H1 (cell line): ENCODE results near the gene ARL6IP1. TPM values are rescaled to one million over a fixed set of nuclear protein-coding genes. Genes with fewer than 3 reads are reported as not detected.
A peak's percentile ranks its signal among the peaks of the same experiment; 100 is the strongest.

Experiments
- SAP30 ChIP-seq: fragments of 300-600 bp; sonication (generic); IDR thresholded peaks from 2 replicates; pipeline ENCODE4 v1.7.1; 2012; ENCODE audit warnings: low read length, moderate library complexity, mild to moderate bottlenecking, inconsistent platforms; ENCODE audit not compliant: insufficient read depth, insufficient replicate concordance
- polyA plus RNA-seq, 7 experiments: library from polyadenylated mRNA; depleted of rRNA in 3 of 7; stranded (reverse) in 5 of 7; unstranded in 2 of 7; fragments of >200 nt in 5 of 7; fragments of 200-250 nt in 2 of 7; gene quantifications; 1 replicate in 5 of 7; 2 replicates in 1 of 7; 4 replicates in 1 of 7; pipeline versions ENCODE4 v1.2.1 to v1.2.3, GENCODE V29; 2011 to 2013; ENCODE audit warnings: missing spikeins in 2 of 7, mixed read lengths in 2 of 7
- total RNA-seq: library from RNA; stranded (reverse); fragmentation: NEBNext Ultra II Directional; extraction: Animal tissue kit (Norgen Biotek cat#: 25700); gene quantifications from 2 replicates; pipeline ENCODE4 v1.2.1, GENCODE V29; 2021
- TF ChIP-seq, protein P1 (sequence below): fragments of 300-600 bp; sonication (generic); IDR thresholded peaks from 2 replicates; pipeline ENCODE4 v1.7.1; 2012; ENCODE audit warnings: low read length, moderate library complexity, mild to moderate bottlenecking, inconsistent platforms; ENCODE audit not compliant: insufficient replicate concordance

The ARL6IP1 gene
- total and polyA plus RNA-seq, 2 of the 8 experiments (the other 6 are each of a cell fraction or from before 2014, with no cell fraction given) = 162 to 170 TPM

DNA sequence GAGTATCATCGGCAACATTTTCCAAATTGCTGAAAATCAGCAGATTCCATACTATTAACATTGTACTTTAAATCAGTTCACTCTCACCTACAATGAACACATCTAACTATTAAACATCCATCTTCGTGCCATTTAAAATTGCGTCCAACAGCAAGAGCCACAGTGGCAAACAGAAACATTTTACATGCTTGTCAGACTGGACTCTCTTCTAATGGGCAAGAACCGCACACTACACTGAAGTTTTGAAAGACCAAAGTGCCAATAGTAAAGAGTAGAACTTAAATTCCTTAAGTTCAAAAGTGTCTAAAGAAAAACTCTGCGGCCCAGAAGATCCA lies 11.9 kb downstream of the ARL6IP1 start (continued):
- TF ChIP-seq, protein P1, sequence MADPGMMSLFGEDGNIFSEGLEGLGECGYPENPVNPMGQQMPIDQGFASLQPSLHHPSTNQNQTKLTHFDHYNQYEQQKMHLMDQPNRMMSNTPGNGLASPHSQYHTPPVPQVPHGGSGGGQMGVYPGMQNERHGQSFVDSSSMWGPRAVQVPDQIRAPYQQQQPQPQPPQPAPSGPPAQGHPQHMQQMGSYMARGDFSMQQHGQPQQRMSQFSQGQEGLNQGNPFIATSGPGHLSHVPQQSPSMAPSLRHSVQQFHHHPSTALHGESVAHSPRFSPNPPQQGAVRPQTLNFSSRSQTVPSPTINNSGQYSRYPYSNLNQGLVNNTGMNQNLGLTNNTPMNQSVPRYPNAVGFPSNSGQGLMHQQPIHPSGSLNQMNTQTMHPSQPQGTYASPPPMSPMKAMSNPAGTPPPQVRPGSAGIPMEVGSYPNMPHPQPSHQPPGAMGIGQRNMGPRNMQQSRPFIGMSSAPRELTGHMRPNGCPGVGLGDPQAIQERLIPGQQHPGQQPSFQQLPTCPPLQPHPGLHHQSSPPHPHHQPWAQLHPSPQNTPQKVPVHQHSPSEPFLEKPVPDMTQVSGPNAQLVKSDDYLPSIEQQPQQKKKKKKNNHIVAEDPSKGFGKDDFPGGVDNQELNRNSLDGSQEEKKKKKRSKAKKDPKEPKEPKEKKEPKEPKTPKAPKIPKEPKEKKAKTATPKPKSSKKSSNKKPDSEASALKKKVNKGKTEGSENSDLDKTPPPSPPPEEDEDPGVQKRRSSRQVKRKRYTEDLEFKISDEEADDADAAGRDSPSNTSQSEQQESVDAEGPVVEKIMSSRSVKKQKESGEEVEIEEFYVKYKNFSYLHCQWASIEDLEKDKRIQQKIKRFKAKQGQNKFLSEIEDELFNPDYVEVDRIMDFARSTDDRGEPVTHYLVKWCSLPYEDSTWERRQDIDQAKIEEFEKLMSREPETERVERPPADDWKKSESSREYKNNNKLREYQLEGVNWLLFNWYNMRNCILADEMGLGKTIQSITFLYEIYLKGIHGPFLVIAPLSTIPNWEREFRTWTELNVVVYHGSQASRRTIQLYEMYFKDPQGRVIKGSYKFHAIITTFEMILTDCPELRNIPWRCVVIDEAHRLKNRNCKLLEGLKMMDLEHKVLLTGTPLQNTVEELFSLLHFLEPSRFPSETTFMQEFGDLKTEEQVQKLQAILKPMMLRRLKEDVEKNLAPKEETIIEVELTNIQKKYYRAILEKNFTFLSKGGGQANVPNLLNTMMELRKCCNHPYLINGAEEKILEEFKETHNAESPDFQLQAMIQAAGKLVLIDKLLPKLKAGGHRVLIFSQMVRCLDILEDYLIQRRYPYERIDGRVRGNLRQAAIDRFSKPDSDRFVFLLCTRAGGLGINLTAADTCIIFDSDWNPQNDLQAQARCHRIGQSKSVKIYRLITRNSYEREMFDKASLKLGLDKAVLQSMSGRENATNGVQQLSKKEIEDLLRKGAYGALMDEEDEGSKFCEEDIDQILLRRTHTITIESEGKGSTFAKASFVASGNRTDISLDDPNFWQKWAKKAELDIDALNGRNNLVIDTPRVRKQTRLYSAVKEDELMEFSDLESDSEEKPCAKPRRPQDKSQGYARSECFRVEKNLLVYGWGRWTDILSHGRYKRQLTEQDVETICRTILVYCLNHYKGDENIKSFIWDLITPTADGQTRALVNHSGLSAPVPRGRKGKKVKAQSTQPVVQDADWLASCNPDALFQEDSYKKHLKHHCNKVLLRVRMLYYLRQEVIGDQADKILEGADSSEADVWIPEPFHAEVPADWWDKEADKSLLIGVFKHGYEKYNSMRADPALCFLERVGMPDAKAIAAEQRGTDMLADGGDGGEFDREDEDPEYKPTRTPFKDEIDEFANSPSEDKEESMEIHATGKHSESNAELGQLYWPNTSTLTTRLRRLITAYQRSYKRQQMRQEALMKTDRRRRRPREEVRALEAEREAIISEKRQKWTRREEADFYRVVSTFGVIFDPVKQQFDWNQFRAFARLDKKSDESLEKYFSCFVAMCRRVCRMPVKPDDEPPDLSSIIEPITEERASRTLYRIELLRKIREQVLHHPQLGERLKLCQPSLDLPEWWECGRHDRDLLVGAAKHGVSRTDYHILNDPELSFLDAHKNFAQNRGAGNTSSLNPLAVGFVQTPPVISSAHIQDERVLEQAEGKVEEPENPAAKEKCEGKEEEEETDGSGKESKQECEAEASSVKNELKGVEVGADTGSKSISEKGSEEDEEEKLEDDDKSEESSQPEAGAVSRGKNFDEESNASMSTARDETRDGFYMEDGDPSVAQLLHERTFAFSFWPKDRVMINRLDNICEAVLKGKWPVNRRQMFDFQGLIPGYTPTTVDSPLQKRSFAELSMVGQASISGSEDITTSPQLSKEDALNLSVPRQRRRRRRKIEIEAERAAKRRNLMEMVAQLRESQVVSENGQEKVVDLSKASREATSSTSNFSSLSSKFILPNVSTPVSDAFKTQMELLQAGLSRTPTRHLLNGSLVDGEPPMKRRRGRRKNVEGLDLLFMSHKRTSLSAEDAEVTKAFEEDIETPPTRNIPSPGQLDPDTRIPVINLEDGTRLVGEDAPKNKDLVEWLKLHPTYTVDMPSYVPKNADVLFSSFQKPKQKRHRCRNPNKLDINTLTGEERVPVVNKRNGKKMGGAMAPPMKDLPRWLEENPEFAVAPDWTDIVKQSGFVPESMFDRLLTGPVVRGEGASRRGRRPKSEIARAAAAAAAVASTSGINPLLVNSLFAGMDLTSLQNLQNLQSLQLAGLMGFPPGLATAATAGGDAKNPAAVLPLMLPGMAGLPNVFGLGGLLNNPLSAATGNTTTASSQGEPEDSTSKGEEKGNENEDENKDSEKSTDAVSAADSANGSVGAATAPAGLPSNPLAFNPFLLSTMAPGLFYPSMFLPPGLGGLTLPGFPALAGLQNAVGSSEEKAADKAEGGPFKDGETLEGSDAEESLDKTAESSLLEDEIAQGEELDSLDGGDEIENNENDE = no peak
- peak; percentile 85 for TF ChIP-seq SAP30
- TF ChIP-seq, all 59 proteins: peak for 1
